ENCODE results near the gene KCNK7.
A peak's percentile ranks its signal among the peaks of the same experiment; 100 is the strongest.

DNA sequence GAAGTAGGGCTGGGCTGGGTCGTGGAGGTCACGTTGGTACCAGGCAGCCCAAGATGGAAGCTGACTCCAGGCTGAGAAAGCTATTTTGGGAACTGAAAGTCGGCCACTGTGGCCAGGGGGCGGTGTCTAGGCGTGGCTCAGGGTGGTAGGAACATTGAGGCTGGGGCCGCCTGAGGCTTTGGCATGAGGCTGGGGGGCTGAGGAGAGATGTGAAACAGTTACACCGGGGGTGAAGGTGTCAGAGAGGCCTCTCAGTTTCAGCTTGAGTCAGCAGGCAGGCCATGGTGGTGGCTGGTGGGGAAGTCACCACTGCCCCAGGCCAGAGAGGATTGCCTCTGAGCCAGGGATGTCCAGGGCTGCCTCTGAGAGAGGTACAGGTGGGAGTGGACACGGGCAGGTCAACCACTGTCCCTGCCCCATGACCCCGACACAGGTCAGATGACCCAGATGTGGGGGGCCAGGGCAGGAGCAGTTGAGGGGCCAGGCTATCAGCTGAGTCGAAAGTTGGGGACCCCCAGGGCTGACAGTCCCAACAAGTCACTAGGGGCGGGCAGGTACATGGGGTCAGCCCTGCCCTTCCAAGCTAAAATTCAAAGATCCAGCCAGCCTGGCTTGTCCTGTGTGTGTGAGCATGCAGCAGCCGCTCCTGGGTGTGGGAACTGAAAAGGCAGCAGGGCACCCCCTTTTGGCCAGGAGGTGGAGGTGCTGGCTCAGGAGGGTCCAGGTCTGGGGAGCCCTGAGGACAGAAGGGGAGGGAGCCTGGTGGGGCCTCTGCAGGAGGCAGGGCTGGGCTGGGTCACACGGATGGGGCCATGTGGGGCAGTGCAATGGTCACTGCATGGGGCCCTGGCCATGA lies 7.2 kb downstream of the KCNK7 start:
- TF ChIP-seq, protein P1, sequence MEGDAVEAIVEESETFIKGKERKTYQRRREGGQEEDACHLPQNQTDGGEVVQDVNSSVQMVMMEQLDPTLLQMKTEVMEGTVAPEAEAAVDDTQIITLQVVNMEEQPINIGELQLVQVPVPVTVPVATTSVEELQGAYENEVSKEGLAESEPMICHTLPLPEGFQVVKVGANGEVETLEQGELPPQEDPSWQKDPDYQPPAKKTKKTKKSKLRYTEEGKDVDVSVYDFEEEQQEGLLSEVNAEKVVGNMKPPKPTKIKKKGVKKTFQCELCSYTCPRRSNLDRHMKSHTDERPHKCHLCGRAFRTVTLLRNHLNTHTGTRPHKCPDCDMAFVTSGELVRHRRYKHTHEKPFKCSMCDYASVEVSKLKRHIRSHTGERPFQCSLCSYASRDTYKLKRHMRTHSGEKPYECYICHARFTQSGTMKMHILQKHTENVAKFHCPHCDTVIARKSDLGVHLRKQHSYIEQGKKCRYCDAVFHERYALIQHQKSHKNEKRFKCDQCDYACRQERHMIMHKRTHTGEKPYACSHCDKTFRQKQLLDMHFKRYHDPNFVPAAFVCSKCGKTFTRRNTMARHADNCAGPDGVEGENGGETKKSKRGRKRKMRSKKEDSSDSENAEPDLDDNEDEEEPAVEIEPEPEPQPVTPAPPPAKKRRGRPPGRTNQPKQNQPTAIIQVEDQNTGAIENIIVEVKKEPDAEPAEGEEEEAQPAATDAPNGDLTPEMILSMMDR (IDR thresholded peaks at IDR 0.05), result peak; percentile 43 to 70 (median 63)
- no peak for TF ChIP-seq POLR2A (IDR thresholded peaks at IDR 0.05)

Measured in body of pancreas (tissue), 4 donors.